MCF 10A (cell line): ENCODE measurements around the gene DCBLD1. TPM values are rescaled to one million over a fixed set of nuclear protein-coding genes. Genes with fewer than 3 reads are reported as not detected.

Source experiments
- BruUV-seq: library from RNA; stranded (reverse); fragments of 400-500 nt; replicated peaks from 2 replicates; lab custom pipeline; 2021; lab: Mats Ljungman, UMichigan
- CTCF ChIA-PET: fragments of 300-600 bp; sonication (Branson Sonifier 250); formaldehyde crosslinking; extraction: SDS; loops from one replicate; lab custom pipeline; 2021; ENCODE audit warnings: antibody characterized with exemption, inconsistent platforms; lab: Yijun Ruan, JAX
- POLR2A ChIA-PET: fragments of 300-600, 350-650 bp; sonication (Branson Sonifier 250); formaldehyde crosslinking; extraction: SDS; loops from one replicate; lab custom pipeline; 2020; ENCODE audit warnings: antibody characterized with exemption, inconsistent platforms; lab: Yijun Ruan, JAX
- DNase-seq: peaks from one replicate; pipeline ENCODE4 v3.0.0-alpha.2; 2018; ENCODE audit not compliant: unreplicated experiment
- H3K27ac Mint-ChIP-seq: one replicate; pipeline ENCODE4 v1.8.0; 2022; ENCODE audit warnings: mild to moderate bottlenecking, low read depth, mixed read lengths; ENCODE audit not compliant: unreplicated experiment
- H3K27me3 Mint-ChIP-seq: one replicate; pipeline ENCODE4 v1.8.0; 2022; ENCODE audit warnings: mixed read lengths; ENCODE audit not compliant: insufficient read depth, unreplicated experiment
- H3K36me3 Mint-ChIP-seq: one replicate; pipeline ENCODE4 v1.8.0; 2022; ENCODE audit warnings: mild to moderate bottlenecking, moderate library complexity, mixed read lengths; ENCODE audit not compliant: insufficient read depth, unreplicated experiment
- H3K4me1 Mint-ChIP-seq: one replicate; pipeline ENCODE4 v1.8.0; 2022; ENCODE audit warnings: mixed read lengths; ENCODE audit not compliant: insufficient read depth, unreplicated experiment
- H3K4me3 Mint-ChIP-seq: one replicate; pipeline ENCODE4 v1.8.0; 2022; ENCODE audit warnings: mild to moderate bottlenecking, moderate library complexity, mixed read lengths; ENCODE audit not compliant: unreplicated experiment
- H3K9me3 Mint-ChIP-seq: one replicate; pipeline ENCODE4 v1.8.0; 2022; ENCODE audit warnings: mixed read lengths; ENCODE audit not compliant: unreplicated experiment
- intact Hi-C: fragments of 100-400 bp; cut with micrococcal nuclease; formaldehyde crosslinking; loops from 2 replicates; pipeline ENCODE4 v1.14.1; 2022
- total RNA-seq: library from RNA; stranded (reverse); gene quantifications from 2 replicates; pipeline ENCODE4 v1.2.3, GENCODE V29; 2022
- TF ChIP-seq, protein P1 (sequence below): fragments of 200-600 bp; IDR thresholded peaks from one replicate; pipeline ENCODE4 v1.8.0; 2022; ENCODE audit warnings: antibody characterized with exemption, mild to moderate bottlenecking; ENCODE audit not compliant: unreplicated experiment

DCBLD1 gene
- total RNA-seq, 1 experiment from 2014 or later, result 25.4 TPM

DNA sequence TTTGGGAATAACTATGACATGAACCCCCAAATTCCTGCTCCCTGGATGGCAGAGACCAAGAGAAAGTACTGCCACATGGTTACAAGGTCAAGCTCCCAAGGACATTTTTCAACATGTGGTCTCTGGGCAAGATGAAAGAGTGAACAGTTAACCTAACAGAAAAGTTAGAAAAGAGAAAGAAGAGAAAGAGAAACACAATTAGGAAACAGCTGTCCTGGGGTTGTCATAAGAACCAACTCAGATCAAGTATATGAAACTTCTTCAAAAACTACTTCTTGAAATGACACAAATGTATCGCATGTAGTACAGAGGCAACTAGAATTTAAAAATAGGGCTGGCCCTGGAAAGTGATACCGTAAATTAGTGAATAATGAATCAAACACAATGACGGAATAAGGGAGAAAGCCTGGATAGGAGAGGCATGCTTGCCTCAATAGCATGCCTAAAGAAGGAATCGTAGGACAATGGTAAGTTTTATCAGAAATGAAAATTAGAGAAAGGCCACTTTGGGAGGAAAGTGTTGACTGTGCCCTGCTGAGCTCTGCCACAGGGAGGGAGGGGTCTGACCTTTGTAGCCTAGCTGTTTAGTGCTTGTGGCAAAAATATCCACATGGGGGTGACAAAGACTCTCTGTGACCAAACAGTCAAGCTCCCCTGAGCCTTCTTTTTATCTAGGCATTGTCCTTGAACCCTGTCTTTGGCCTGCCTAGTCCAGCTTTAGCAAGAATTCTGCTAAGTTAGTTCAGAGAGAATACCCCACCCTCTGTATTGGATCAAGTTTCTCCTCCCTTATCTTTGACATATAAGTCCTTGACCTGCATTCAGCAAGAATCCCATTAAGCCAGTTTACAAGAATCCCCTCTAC is 4.3 kb upstream of the DCBLD1 start:
- no peak overlapping the region for H3K4me3 Mint-ChIP-seq
- intact Hi-C loops, result loop anchor here (1.0 kb wide), 1 partner anchor 78 kb away; no protein-coding TSS in a partner anchor
- H3K27ac Mint-ChIP-seq, result no peak overlapping the region
- no TSS peak for BruUV-seq
- no peaks in the 10 kb centered on the region for H3K4me1 Mint-ChIP-seq
- peak; percentile 51 for DNase-seq
- ChIA-PET CTCF (interaction anchor here (0.7 to 2.5 kb wide), 11 partner anchors 9 to 142 kb away, joined by 3 to 13 read pairs (median 4); no protein-coding TSS in a partner anchor), POLR2A (interaction anchor here (0.8 to 1.3 kb wide), 3 partner anchors 9 to 71 kb away, joined by 3 read pairs; no protein-coding TSS in a partner anchor)
- no peaks in the 10 kb centered on the region for H3K36me3 Mint-ChIP-seq
- H3K9me3 Mint-ChIP-seq, result no peaks in the 10 kb centered on the region
- TF ChIP-seq, protein P1, sequence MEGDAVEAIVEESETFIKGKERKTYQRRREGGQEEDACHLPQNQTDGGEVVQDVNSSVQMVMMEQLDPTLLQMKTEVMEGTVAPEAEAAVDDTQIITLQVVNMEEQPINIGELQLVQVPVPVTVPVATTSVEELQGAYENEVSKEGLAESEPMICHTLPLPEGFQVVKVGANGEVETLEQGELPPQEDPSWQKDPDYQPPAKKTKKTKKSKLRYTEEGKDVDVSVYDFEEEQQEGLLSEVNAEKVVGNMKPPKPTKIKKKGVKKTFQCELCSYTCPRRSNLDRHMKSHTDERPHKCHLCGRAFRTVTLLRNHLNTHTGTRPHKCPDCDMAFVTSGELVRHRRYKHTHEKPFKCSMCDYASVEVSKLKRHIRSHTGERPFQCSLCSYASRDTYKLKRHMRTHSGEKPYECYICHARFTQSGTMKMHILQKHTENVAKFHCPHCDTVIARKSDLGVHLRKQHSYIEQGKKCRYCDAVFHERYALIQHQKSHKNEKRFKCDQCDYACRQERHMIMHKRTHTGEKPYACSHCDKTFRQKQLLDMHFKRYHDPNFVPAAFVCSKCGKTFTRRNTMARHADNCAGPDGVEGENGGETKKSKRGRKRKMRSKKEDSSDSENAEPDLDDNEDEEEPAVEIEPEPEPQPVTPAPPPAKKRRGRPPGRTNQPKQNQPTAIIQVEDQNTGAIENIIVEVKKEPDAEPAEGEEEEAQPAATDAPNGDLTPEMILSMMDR, result peak; percentile 16
- no peaks in the 10 kb centered on the region for H3K27me3 Mint-ChIP-seq

DNA sequence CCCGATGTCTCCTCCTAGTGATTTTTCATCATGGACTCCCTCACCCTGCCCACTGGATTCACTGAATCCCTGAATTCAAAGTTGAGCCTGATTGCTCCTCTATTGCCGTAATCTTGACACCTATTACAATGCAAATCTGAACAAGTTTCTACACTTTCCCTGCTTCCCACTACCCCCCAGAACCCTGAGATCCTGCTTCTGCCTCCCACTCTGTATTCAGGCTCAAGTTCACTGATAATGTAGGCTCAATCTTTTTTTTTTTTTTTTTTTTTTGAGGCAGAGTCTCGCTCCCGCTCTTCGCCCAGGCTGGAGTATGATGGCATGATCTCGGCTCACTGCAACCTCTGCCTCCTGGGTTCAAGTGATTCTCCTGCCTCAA is 3.6 kb upstream of the DCBLD1 start:
- ChIA-PET CTCF (interaction anchor here (0.6 to 3.1 kb wide), 10 partner anchors 27 to 727 kb away, joined by 3 to 16 read pairs (median 4); no protein-coding TSS in a partner anchor), POLR2A (interaction anchor here (1.2 kb wide), 1 partner anchor 70 kb away, joined by 3 read pairs; no protein-coding TSS in a partner anchor)
- no peaks in the 10 kb centered on the region for H3K4me1 Mint-ChIP-seq
- intact Hi-C loops, result loop anchor here (1.0 kb wide), 1 partner anchor 77 kb away; no protein-coding TSS in a partner anchor
- DNase-seq, result no peak
- H3K27ac Mint-ChIP-seq, result no peak overlapping the region
- H3K9me3 Mint-ChIP-seq, result no peaks in the 10 kb centered on the region
- TF ChIP-seq, protein P1, result no peak
- no peaks in the 10 kb centered on the region for H3K36me3 Mint-ChIP-seq
- no peaks in the 10 kb centered on the region for H3K27me3 Mint-ChIP-seq
- BruUV-seq, result no TSS peak
- H3K4me3 Mint-ChIP-seq, result no peak overlapping the region

DNA sequence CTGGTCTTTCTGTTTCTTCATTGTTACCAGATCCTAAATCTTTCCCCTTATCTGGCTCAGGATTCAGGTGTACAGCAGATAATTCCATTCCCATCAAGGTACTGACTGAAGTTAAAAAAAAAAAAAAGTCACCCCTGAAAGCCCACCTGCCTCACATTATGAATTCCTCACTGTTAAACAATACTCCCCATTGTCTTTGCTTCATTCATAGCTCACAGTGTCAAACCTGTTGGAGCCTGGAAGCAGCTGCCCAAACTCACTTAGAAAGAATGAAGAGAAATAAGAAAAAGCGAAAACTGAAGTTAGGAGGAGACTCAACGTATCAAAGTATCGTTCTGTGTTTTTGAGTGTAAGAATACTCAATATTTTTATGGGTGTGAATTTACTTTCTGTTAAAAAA is 1.8 kb upstream of the DCBLD1 start:
- H3K27ac Mint-ChIP-seq, result no peak overlapping the region
- intact Hi-C loops, result loop anchor here (5.0 kb wide), 1 partner anchor 62 kb away; no protein-coding TSS in a partner anchor
- BruUV-seq, result no TSS peak
- H3K36me3 Mint-ChIP-seq, result no peaks in the 10 kb centered on the region
- DNase-seq, result no peak
- H3K27me3 Mint-ChIP-seq, result no peaks in the 10 kb centered on the region
- peaks cover 5% of the 10 kb centered on the region for H3K4me1 Mint-ChIP-seq
- CTCF ChIA-PET, result interaction anchor here (0.5 to 3.1 kb wide), 11 partner anchors 10 to 1269 kb away, joined by 3 to 16 read pairs (median 4); no protein-coding TSS in a partner anchor
- POLR2A ChIA-PET, result interaction anchor here (0.8 to 8.3 kb wide), 6 partner anchors 14 to 122 kb away, joined by 3 to 165 read pairs (median 3); partner anchors contain the start of gene GOPC
- TF ChIP-seq, protein P1, result no peak
- H3K4me3 Mint-ChIP-seq, result no peak overlapping the region
- no peaks in the 10 kb centered on the region for H3K9me3 Mint-ChIP-seq
